Neural progenitor cell (in vitro differentiated cells): ENCODE results near the gene LZTFL1.

Experiments
- CTCF ChIP-seq: fragments of 200-600 bp; sonication (generic); IDR thresholded peaks from 2 replicates; pipeline ENCODE4 v1.5.1; 2017; ENCODE audit warnings: antibody characterized with exemption, mild to moderate bottlenecking
- EZH2phosphoT487 ChIP-seq: fragments of 200-600 bp; sonication (generic); IDR thresholded peaks from 2 replicates; pipeline ENCODE4 v1.6.1; 2017; ENCODE audit warnings: antibody characterized with exemption

GRCh38 chr3:45830121-45830520 lies 11.8 kb downstream of the LZTFL1 start:
- TF ChIP-seq CTCF (no peak), EZH2phosphoT487 (no peak)
